GM10266 (cell line): ENCODE data around the gene PPP1R17.

Experiments
- DNase-seq: peaks from one replicate; pipeline ENCODE4 v3.0.0; 2012; ENCODE audit errors: extremely low spot score
- TF ChIP-seq, protein P1 (sequence below): IDR thresholded peaks from 2 replicates; pipeline ENCODE4 v1.5.1; 2012; ENCODE audit warnings: mild to moderate bottlenecking, low read depth; ENCODE audit not compliant: control insufficient read depth, insufficient read depth; ENCODE audit errors: missing control alignments

Gene PPP1R17

DNA sequence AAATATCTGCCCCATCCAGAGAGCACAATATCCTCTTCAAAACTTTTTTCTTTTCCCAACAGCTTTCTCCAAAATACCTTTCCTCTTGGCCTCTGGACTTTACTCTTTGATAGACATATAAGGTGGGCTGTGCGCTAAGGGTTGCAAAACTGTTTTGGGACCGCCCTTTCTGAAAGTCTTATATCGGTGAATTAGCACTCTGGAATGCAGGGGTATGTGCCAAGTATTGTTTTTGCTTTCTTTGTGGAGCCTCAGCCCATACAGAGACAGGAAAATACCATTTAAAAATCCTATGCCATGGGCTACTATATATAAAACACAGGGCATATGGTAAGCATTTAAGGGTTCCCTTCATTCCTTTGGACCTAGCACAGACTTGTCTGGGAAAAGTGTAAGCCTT lies 37.7 kb downstream of the PPP1R17 start:
- no peak for DNase-seq
- TF ChIP-seq, protein P1, sequence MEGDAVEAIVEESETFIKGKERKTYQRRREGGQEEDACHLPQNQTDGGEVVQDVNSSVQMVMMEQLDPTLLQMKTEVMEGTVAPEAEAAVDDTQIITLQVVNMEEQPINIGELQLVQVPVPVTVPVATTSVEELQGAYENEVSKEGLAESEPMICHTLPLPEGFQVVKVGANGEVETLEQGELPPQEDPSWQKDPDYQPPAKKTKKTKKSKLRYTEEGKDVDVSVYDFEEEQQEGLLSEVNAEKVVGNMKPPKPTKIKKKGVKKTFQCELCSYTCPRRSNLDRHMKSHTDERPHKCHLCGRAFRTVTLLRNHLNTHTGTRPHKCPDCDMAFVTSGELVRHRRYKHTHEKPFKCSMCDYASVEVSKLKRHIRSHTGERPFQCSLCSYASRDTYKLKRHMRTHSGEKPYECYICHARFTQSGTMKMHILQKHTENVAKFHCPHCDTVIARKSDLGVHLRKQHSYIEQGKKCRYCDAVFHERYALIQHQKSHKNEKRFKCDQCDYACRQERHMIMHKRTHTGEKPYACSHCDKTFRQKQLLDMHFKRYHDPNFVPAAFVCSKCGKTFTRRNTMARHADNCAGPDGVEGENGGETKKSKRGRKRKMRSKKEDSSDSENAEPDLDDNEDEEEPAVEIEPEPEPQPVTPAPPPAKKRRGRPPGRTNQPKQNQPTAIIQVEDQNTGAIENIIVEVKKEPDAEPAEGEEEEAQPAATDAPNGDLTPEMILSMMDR: no peak

- TF ChIP-seq, protein P1: no peak
- no peak for DNase-seq
Measured at GRCh38 chr7:31729195-31729804, 42.3 kb downstream of the PPP1R17 start.

GRCh38 chr7:31734456-31734855 lies 47.4 kb downstream of the PPP1R17 start:
- DNase-seq: no peak
- TF ChIP-seq, protein P1: no peak

DNA sequence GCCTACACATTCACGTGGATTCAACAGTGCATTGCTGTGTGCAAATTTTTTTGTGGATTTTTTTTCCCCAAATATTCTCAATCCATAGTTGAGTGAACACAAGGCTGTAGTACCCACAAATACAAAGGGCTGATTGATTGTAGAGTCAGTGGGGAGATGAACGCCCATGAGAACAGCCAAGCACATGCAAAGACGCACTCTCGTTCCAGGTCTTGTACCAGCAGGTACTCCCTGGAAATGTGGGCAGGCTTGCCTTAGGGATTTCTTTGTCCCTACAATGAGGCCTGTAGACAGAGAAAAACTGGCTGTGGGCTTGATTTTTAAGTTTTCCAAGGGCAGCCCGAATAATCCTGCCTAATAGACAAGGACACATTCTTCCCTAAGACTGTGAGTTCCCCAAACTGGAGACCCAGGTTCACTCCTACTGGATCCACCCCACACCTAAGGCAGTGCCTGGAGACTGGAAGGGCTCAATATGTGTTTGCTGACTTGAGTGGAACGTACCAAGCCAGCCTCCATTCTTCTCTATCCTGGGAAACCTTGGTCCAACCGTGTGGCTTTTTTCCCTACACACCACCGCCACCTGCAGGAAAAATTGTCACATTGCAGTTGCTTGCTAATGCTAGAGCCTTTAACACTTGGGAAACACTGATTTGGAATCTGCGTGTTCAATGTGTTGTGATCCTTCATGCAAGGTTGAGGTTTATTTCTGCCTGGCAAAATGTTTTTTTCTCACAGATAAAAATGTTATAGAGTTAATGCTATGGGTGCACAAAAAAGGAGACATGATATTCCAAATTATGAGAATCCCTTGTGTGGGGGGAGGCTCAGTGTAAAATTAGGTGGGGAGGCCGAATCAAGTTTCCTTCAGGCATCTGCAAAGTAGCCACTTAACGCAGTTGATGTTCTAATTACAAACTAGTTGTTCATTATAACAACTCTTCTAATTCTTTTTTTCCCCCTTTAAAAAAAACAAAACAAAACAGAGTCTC lies 49.3 kb downstream of the PPP1R17 start:
- TF ChIP-seq, protein P1: peak; percentile 83

DNA sequence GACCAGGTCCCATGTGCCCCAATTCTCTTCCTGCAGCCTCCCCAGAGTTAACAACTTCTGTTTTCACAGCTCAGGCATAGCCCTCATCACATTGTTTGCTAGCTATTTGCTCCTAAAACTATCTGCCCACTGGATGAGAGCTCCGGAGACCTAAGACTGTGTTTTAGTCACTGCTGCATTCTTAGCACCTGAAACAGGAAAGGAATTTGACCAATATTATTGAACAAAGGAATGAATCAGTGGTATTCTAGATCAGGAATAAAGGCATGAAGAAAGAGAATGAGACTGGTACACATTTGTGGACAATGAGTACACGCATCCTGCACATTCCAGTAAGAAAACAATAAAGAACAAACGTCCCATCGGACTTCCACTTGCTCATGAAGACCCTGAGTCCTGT lies 54.8 kb downstream of the PPP1R17 start:
- TF ChIP-seq, protein P1: no peak
- DNase-seq: no peak

More for the DNA sequence above, 49.3 kb downstream of the PPP1R17 start:
- DNase-seq: peak; percentile 41

DNA sequence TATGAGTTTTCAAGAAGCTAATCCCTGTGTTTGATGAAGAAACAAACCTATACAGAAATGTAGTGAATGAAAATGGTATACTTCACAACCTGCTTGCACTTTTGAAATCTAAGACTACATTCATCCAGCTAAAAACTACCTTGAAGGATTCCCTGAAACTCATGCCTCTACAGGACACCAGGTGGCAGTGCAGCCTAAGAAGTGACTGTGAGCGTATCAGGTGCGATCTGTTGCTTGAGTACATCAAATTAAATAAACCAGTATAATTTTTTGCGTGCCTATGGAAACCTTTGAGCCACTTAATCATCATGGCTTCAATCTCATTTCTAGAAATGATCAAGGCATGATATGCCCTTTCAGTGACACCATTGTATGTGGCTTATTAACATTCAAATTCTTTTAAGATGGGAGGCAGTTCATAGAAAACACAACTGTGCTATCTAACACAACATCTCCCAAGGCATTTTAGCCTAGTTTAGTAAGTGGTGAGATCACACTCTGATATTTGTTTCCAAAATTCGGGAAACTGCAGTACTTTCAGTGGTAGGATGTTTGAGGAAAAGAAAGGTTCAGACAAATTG lies 57.4 kb downstream of the PPP1R17 start:
- TF ChIP-seq, protein P1: peak; percentile 82
- peak; percentile 33 for DNase-seq

- TF ChIP-seq, protein P1: no peak
- no peak for DNase-seq
Measured at GRCh38 chr7:31747553-31747952, 60.5 kb downstream of the PPP1R17 start.
